IMR-90 (cell line): Measurements from ENCODE around the gene TCERG1L. TPM values are rescaled to one million over a fixed set of nuclear protein-coding genes. Genes with fewer than 3 reads are reported as not detected.

Source experiments
- ATAC-seq: fragments of 200-7000 bp; cut with Tn5 transposase; 2 replicates; pipeline ENCODE4 v1.9.1; 2020; ENCODE audit warnings: low read depth, mild to moderate bottlenecking, moderate library complexity
- BruUV-seq: library from RNA; stranded (reverse); fragments of 400-500 nt; replicated peaks from 2 replicates; lab custom pipeline; 2021; lab: Mats Ljungman, UMichigan
- CTCF ChIA-PET: fragments of 300-600 bp; formaldehyde crosslinking; extraction: SDS; loops from one replicate; lab custom pipeline; 2021; ENCODE audit warnings: antibody characterized with exemption; lab: Yijun Ruan, JAX
- POLR2A ChIA-PET: fragments of 300-600 bp; sonication (Branson Sonifier 250); formaldehyde crosslinking; loops from one replicate; lab custom pipeline; 2022; ENCODE audit warnings: antibody characterized with exemption; ENCODE audit not compliant: unreplicated experiment; lab: Charles Lee
- DNase-seq: peaks from one replicate; pipeline ENCODE4 v3.0.0; 2013
- H2AFZ ChIP-seq: replicated peaks from 2 replicates; pipeline ENCODE3; 2013; ENCODE audit warnings: low read length, mild to moderate bottlenecking; ENCODE audit not compliant: poor library complexity
- H2AK5ac ChIP-seq: 2 replicates; pipeline ENCODE4 v1.6.1; 2013; ENCODE audit warnings: low read depth, low read length, inconsistent platforms
- H2AK9ac ChIP-seq: replicated peaks from 2 replicates; pipeline ENCODE3; 2013; ENCODE audit warnings: mild to moderate bottlenecking, low read depth, low read length, moderate library complexity; ENCODE audit not compliant: poor library complexity
- H2BK120ac ChIP-seq: 2 replicates; pipeline ENCODE4 v1.6.1; 2013; ENCODE audit warnings: low read depth, low read length, inconsistent platforms
- H2BK15ac ChIP-seq: 3 replicates; pipeline ENCODE4 v1.6.1; 2013; ENCODE audit warnings: low read depth, low read length, inconsistent platforms
- H2BK20ac ChIP-seq: 2 replicates; pipeline ENCODE4 v1.6.1; 2013; ENCODE audit warnings: low read depth, mild to moderate bottlenecking, inconsistent platforms, low read length, moderate library complexity
- H2BK5ac ChIP-seq: 2 replicates; pipeline ENCODE4 v1.6.1; 2013; ENCODE audit warnings: mild to moderate bottlenecking, low read depth, low read length, inconsistent platforms; ENCODE audit not compliant: poor library complexity, severe bottlenecking
- H3K14ac ChIP-seq: replicated peaks from 2 replicates; pipeline ENCODE4 v1.6.1; 2013; ENCODE audit warnings: low read depth, low read length, inconsistent platforms
- H3K18ac ChIP-seq: 2 replicates; pipeline ENCODE4 v1.6.1; 2013; ENCODE audit warnings: low read depth, low read length, control low read depth
- H3K23ac ChIP-seq: 2 replicates; pipeline ENCODE4 v1.6.1; 2013; ENCODE audit warnings: low read depth, low read length, inconsistent platforms
- H3K27ac ChIP-seq: 2 replicates; pipeline ENCODE4 v1.5.1; 2013; ENCODE audit warnings: mild to moderate bottlenecking, control low read depth, low read length; ENCODE audit not compliant: insufficient read depth
- H3K27me3 ChIP-seq: 2 replicates; pipeline ENCODE4 v1.6.1; 2013; ENCODE audit warnings: low read length; ENCODE audit not compliant: control insufficient read depth, insufficient read depth
- H3K36me3 ChIP-seq: 2 replicates; pipeline ENCODE4 v1.6.1; 2013; ENCODE audit warnings: low read length, mixed read lengths; ENCODE audit not compliant: control insufficient read depth, insufficient read depth
- H3K4ac ChIP-seq: 2 replicates; pipeline ENCODE4 v1.6.1; 2013; ENCODE audit warnings: low read depth, low read length, inconsistent platforms
- H3K4me1 ChIP-seq: 2 replicates; pipeline ENCODE4 v1.6.1; 2013; ENCODE audit warnings: low read length, mixed read lengths; ENCODE audit not compliant: control insufficient read depth, insufficient read depth
- H3K4me2 ChIP-seq: 2 replicates; pipeline ENCODE4 v1.6.1; 2013; ENCODE audit warnings: low read depth, mild to moderate bottlenecking, control low read depth, low read length, moderate library complexity
- H3K4me3 ChIP-seq: 2 replicates; pipeline ENCODE4 v1.5.1; 2013; ENCODE audit warnings: low read depth, mild to moderate bottlenecking, control low read depth, low read length, moderate library complexity; ENCODE audit not compliant: insufficient read depth
- H3K56ac ChIP-seq: 2 replicates; pipeline ENCODE4 v1.6.1; 2013; ENCODE audit warnings: low read length, inconsistent platforms; ENCODE audit not compliant: insufficient read depth; ENCODE audit errors: extremely low read depth
- H3K79me1 ChIP-seq, 2 experiments: 2 replicates each; pipeline ENCODE4 v1.6.1; 2013; ENCODE audit warnings: low read length in 2 of 2, inconsistent platforms in 1 of 2, low read depth in 1 of 2
- H3K9ac ChIP-seq: 2 replicates; pipeline ENCODE4 v1.6.1; 2013; ENCODE audit warnings: low read depth, low read length, control low read depth
- H3K9me1 ChIP-seq: 2 replicates; pipeline ENCODE4 v1.6.1; 2013; ENCODE audit warnings: low read length, inconsistent platforms; ENCODE audit not compliant: insufficient read depth
- H3K9me3 ChIP-seq: 2 replicates; pipeline ENCODE4 v1.6.1; 2013; ENCODE audit warnings: low read length; ENCODE audit not compliant: control insufficient read depth, insufficient read depth
- H4K20me1 ChIP-seq: 2 replicates; pipeline ENCODE4 v1.6.1; 2013; ENCODE audit warnings: low read length, inconsistent platforms; ENCODE audit not compliant: insufficient read depth
- H4K5ac ChIP-seq: 2 replicates; pipeline ENCODE4 v1.6.1; 2013; ENCODE audit warnings: mild to moderate bottlenecking, low read depth, low read length, control low read depth
- H4K8ac ChIP-seq, 2 experiments: 2 replicates each; pipeline ENCODE4 v1.6.1; 2013; ENCODE audit warnings: low read depth in 2 of 2, low read length in 2 of 2, control low read depth in 1 of 2, inconsistent platforms in 1 of 2
- H4K91ac ChIP-seq: 2 replicates; pipeline ENCODE4 v1.6.1; 2013; ENCODE audit warnings: low read depth, low read length, inconsistent platforms; ENCODE audit not compliant: insufficient read depth
- CHD1 ChIP-seq: IDR thresholded peaks from 2 replicates; pipeline ENCODE4 v1.6.1; 2012; ENCODE audit warnings: low read depth, low read length, improper control_type of control experiment
- FOS ChIP-seq: fragments of 150-350 bp; IDR thresholded peaks from 2 replicates; pipeline ENCODE4 v1.6.1; 2016; ENCODE audit warnings: low read depth, low read length
- MXI1 ChIP-seq: IDR thresholded peaks from 2 replicates; pipeline ENCODE4 v1.6.1; 2012; ENCODE audit warnings: low read depth, mild to moderate bottlenecking, low read length, moderate library complexity, borderline replicate concordance
- NFE2L2 ChIP-seq: fragments of 150-350 bp; IDR thresholded peaks from 2 replicates; pipeline ENCODE4 v1.6.1; 2016; ENCODE audit warnings: low read depth, mild to moderate bottlenecking, low read length
- POLR2A ChIP-seq: IDR thresholded peaks from 2 replicates; pipeline ENCODE4 v1.6.1; 2012; ENCODE audit warnings: mild to moderate bottlenecking, low read depth, low read length
- RAD21 ChIP-seq: IDR thresholded peaks from 2 replicates; pipeline ENCODE4 v1.6.1; 2012; ENCODE audit warnings: low read length, improper control_type of control experiment
- RCOR1 ChIP-seq: IDR thresholded peaks from 2 replicates; pipeline ENCODE4 v1.6.1; 2012; ENCODE audit warnings: mild to moderate bottlenecking, low read length, improper control_type of control experiment; ENCODE audit not compliant: insufficient replicate concordance
- SMC3 ChIP-seq: fragments of 150-350 bp; IDR thresholded peaks from 2 replicates; pipeline ENCODE4 v1.6.1; 2016; ENCODE audit warnings: low read depth, mild to moderate bottlenecking, antibody characterized with exemption, low read length, moderate library complexity
- WGBS, 2 experiments: methylation state at CpG; one replicate each; pipeline versions ENCODE4 v1.1.5 to v1.1.7; 2013; ENCODE audit warnings: missing lambda C conversion rate in 2 of 2; ENCODE audit not compliant: insufficient read length in 1 of 2; ENCODE audit errors: extremely low coverage in 2 of 2; 5-methylcytosine and 5-hydroxymethylcytosine counted together
- dilution Hi-C: fragments of 300-500 bp; cut with HindIII; formaldehyde crosslinking; loops from one replicate; pipeline ENCODE4 v1.14.3; 2018; ENCODE audit warnings: low sequenced_read_pairs; ENCODE audit not compliant: unreplicated experiment
- in situ Hi-C: fragments of 300-500 bp; cut with MboI; formaldehyde crosslinking; loops from 3 replicates; pipeline ENCODE4 v1.14.3; 2019; ENCODE audit warnings: low sequenced_read_pairs, inconsistent platforms, mixed read lengths
- intact Hi-C: fragments of 100-400 bp; cut with micrococcal nuclease; formaldehyde crosslinking; loops from 2 replicates; pipeline ENCODE4 v1.10.0; 2022
- polyA plus RNA-seq, 3 experiments: library from polyadenylated mRNA; depleted of rRNA; stranded (reverse); fragments of >200 nt; gene quantifications; 2 replicates each; pipeline ENCODE4 v1.2.3, GENCODE V29; 2012; ENCODE audit warnings: low replicate concordance in 1 of 3
- total RNA-seq: library from RNA; depleted of rRNA; stranded (reverse); fragments of >200 nt; gene quantifications from 2 replicates; pipeline ENCODE4 v1.2.3, GENCODE V29; 2012

TCERG1L gene
- total and polyA plus RNA-seq, 2 of the 4 experiments (the other 2 are of a cell fraction): not detected

DNA sequence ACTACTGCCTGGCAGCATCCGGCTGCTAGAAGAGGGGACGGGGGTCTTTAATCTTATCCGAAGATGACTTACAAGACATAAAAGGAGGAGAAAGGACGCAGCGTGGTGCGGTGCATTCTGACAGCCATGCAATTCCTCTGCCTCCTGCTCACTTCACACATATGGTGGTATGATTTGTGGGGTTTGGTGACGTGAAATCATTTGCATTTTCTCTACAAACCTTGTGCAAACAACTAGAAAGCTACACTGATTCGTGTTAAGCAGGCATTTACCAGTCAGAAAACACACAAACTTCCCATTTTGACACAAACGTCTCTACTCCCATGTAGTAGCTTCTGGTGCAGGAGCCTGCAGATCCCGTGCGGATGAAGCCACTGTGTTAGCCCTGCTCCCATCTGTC is 6.8 kb upstream of the TCERG1L start:
- Histone ChIP-seq H3K23ac (no peak overlapping the region), H3K9ac (no peak overlapping the region), H3K18ac (no peak overlapping the region), H3K4me2 (no peak overlapping the region), H3K9me3 (peaks cover 36% of the 10 kb centered on the region), H4K20me1 (no peaks in the 10 kb centered on the region), H2BK5ac (no peak overlapping the region), H2AK9ac (no peak overlapping the region), H3K4ac (no peak overlapping the region), H2AK5ac (no peak overlapping the region), H4K5ac (no peak overlapping the region), H3K56ac (no peak overlapping the region), H3K27ac (no peak overlapping the region), H3K27me3 (no peaks in the 10 kb centered on the region), H2BK20ac (no peak overlapping the region), H3K14ac (no peak overlapping the region), H3K79me1 (no peaks in the 10 kb centered on the region), H3K36me3 (no peaks in the 10 kb centered on the region), H2BK120ac (no peak overlapping the region), H2AFZ (no peak overlapping the region), H4K8ac (no peak overlapping the region), H3K4me3 (no peak overlapping the region), H3K4me1 (no peaks in the 10 kb centered on the region), H2BK15ac (no peak overlapping the region), H3K9me1 (no peaks in the 10 kb centered on the region), H4K91ac (no peak overlapping the region)
- TF ChIP-seq FOS: no peak
- no peak for TF ChIP-seq MXI1
- TF ChIP-seq RAD21: no peak
- no peak for TF ChIP-seq POLR2A
- no peak for TF ChIP-seq SMC3
- TF ChIP-seq CHD1: no peak
- TF ChIP-seq RCOR1: no peak
- no peak for TF ChIP-seq NFE2L2
- 86% methylated on average over 2 of the region's 11 CpGs; no CpG with 5 or more reads in 1 of the 2 experiments for WGBS, 2 experiments
- no peak for DNase-seq
- no peak for ATAC-seq
- BruUV-seq: no TSS peak
- dilution Hi-C loops (no loop called here), intact Hi-C loops (no loop called here), in situ Hi-C loops (no loop called here)
- ChIA-PET CTCF (no interaction called here), POLR2A (no interaction called here)
